GM21447 (cell line): ENCODE measurements around the gene COL11A1.
"Not testable (repeated sequence)": the region's sequence is repeated elsewhere in the genome, so short reads cannot be mapped to it uniquely, and the experiment has no call there.

ENCODE experiments used
- ATAC-seq: cut with Tn5 transposase; IDR thresholded peaks from one replicate; pipeline ENCODE4 v1.9.1; 2021; ENCODE audit not compliant: unreplicated experiment

The COL11A1 gene

DNA sequence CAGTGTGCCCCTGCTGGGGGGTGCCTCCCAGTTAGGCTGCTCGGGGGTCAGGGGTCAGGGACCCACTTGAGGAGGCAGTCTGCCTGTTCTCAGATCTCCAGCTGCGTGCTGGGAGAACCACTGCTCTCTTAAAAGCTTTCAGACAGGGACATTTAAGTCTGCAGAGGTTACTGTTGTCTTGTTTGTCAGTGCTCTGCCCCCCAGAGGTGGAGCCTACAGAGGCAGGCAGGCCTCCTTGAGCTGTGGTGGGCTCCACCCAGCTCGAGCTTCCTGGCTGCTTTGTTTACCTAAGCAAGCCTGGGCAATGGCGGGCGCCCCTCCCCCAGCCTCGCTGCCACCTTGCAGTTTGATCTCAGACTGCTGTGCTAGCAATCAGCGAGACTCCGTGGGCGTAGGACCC lies 175.0 kb downstream of the COL11A1 start:
- ATAC-seq, result not testable (repeated sequence)

DNA sequence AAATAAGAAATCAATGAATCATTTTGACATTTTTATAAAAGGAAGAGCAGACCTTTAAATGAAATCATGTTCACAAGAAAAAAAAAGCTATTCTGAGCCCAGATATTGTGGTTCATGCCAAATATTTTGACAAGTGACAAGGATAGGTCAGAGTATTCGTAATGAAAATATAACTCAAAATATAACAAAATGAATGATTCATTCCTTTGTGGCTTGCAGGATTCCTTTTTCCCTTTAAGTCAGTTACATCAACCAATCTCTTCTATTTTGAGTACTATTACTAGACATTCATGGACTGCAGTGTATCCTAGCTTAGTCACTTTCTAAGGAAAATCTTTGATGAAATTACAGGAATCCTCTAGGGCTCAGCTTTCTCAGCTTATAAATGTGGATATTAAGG lies 188.7 kb downstream of the COL11A1 start:
- no peak for ATAC-seq

DNA sequence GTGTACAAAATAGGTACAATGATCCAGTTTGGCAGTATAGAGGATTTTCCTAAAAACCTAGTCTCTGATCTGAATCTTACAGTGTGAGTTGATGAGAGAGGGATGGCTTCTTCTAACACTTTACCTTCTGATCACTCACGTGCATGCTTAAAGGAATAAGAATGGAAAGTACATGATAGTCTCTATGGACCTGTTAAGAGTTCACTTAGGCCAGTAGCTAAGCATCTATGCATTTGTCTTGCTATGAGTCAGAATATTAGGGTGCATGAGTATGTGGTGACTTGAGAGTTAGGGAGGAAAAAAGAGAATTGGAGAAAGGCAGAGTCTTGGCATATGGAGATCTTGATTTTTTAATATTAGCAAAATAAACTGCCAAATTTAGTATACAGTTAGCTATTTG lies 206.3 kb downstream of the COL11A1 start:
- no peak for ATAC-seq

DNA sequence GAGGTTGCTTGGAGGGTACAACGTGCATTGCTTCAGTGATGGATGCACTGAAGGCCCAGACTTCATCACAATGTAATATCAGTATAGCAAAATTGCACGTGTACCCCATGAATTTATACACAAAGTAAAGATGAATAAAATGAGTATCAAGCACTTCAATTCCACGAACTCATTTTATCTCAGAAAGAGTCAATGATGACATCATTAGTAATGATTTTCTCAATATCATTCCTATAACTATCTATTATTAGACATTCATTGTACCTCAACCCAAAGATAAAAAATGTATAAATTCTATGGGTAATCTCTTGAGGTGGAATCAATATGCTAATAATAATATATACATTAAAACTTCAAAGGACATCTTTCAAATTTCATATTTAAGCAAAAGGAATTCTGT lies 208.4 kb downstream of the COL11A1 start:
- ATAC-seq, result no peak

DNA sequence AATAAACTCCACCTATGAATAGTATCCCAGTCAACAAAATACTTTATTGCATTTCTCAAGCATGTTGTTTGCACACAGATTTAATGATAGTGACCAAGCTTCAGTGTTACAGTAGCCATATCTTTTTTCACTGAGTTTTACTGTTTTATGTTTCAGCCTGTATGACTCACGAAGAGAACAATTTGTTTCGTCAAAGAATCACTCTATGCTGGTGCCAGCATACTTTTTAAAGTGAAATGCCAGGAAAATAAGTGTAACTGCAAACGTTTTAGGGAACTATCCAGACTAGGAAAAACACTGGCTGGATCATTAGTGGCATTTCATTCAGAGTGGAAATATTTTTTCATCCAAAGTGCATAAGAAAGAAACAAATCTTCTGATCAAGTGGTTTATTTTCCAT lies 210.8 kb downstream of the COL11A1 start:
- ATAC-seq, result no peak

DNA sequence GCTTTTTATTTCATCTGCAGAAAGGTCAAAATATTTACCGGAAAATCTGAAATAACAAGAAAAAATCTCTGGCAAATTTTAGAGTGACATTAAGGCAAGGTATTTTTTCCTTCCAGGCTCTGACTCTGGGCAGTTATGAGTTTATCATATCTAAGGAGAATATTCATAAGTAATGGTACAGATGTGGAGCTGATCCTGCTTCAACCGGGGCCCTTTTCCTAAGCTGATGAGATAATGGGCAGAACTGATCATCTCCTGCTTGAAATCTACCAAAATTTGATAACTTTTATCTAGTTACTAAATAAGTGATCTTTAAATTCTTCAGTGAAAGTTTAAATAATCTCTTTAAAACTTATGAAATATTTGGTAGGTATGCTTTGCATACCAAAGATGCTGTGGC lies 211.6 kb downstream of the COL11A1 start:
- no peak for ATAC-seq

DNA sequence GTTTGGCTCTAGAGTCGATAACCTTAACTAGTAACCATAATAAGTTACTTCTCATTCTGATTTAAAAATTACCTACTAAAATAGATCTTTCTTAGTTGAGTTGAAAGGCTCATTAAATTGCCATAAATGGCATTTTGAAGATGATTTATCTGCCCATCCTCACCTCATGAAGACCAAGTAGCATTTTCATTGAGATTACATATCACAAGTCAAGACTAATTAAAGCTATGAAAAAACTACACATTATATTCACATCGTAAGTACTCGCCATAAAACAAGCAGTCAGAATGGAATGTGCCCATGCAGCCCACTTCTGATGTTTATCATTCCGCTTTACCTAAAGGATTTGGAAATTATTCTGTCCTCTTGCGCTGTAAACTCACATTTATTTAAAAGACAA lies 212.0 kb downstream of the COL11A1 start:
- ATAC-seq, result no peak

DNA sequence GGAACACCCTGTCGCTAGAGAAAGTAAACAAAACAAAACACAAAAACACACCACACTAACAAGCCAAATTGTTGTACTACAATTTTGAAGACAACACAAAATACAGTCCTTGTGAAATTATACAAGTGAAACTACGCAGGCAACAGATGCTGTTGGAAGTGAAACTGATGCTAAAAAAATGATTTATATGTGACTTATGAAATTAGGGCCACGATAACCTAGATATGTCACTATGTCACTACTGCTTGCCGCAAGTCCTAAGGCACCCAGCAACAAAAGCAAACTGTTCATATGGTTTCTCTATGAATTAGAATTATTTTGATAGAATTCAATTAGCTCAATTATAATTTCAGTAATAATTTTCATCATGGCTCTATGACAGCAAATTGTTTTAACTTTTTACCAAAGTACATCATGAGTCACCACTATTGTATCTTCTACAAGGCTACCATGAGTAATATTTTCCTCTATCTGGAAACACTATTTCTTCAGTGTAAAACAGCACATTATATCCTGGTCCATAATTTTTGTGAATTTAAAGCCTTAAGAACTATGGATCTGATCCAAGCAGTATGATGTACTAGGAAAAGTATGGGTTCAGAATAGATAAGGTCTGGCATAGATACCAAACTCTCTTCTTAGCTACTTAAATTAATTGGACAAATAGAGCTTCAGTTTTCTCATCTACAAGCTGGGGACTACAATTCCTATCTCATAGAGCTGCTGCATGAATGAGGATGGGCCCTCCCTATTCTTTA lies 216.3 kb downstream of the COL11A1 start:
- no peak for ATAC-seq

DNA sequence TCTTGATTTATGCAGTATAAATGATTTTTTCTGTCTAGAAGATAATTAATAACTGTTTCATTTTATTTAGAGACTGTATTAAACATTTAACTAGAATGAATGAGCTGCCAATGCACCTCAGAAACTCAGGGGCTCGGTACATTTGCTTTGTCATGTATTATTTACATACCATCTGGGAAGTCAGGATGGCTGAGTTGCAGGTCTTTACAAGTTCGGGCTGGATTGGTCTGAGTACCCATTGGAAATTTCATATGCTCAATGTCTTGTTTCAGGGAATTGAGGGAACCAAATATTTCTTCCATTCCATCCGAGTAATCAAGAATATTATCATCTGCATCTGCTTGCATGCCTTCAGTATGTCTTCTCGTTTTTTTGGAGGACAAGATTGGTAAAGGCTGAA lies 221.7 kb downstream of the COL11A1 start:
- no peak for ATAC-seq

DNA sequence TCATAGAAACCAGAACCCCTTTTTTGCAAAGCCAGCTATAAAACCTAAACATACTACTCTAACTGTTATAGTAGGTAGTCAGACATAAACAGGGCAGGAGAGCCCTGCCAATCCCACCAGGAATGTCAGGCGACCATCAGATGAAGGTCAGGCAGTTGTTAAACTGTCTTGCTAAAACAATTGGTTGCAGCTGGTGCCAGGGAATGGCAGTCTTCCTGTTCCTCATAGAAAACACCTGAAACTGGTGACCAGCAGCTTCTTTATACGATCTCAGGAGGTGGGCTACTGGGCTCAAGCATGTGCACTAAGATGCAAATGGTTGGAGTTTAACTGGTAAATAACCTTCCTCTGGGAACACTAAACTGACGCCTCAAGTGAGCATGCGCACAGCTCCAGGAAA lies 224.1 kb downstream of the COL11A1 start:
- ATAC-seq, result no peak

DNA sequence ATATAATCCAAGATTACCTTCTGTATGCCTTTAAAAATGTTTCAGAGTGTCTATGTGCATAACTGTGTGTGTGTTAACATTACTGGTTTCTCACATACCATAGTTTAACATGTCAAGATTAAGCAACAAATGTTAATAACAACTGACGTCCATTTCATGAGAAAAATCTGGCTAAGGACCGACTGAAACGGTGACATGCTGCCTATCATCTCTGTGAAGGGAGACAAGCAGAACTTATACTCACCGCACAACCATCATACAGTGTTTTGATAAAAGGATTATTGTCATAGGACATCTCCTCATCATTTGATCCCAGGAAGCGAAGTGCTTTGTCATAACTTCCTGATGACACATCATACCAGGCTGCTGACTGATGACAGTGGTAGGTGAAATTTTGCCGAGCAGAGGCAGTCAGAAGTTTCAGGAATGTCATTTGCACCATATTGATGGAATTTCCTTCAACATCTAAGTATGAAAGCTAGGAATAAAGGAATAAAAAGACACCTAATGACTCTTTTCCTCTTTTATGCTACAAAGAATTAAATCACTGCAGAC lies 228.8 kb downstream of the COL11A1 start:
- no peak for ATAC-seq

DNA sequence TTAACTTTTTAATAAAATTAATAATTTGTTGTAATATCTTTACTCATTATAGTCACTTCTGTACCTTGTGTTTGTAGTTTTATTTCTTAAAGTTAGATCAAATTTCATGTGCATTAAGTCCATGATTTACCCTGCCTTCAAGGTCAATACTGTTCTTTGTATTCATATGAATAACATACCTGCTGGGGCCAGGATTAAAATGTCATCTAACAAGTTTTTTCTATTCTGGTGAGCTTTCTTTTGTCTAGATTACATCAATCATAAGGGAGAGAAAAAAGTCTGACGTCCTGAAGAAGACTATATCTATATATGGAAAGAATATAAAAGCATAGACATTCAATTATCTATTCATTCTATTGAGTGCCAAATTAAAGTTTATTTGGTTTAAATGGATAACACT lies 232.6 kb downstream of the COL11A1 start:
- ATAC-seq, result no peak

DNA sequence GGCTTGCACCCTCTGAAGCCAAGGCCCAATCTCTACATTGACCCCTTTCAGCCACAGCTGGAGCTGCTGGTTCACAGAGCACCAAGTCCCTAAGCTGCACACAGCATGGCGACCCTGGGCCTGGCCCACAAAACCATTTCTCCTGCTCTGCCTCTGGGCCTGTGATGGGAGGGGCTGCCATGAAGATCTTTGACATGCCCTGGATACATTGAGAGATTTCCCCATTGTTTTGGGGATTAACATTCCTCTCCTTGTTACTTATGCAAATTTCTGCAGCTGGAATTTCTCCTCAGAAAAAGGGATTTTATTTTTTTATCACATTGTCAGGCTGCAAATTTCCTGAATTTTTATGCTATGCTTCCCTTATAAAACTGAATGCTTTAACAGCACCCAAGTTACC lies 235.8 kb downstream of the COL11A1 start:
- no peak for ATAC-seq

DNA sequence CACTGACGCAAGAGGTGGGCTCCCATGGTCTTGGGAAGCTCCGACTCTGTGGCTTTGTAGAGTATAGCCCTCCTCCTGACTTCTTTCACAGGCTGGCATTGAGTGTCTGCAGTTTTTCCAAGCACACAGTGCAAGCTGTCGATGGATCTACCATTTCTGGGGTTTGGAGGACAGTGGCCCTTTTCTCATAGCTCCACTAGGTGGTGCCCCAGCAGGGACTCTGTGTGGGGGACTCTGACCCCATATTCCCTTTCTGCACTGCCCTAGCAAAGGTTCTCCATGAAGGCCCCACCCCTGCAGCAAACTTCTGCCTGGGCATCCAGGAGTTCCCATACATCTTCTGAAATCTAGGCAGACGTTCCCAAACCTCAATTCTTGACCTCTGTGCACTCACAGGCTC lies 236.2 kb downstream of the COL11A1 start:
- no peak for ATAC-seq

DNA sequence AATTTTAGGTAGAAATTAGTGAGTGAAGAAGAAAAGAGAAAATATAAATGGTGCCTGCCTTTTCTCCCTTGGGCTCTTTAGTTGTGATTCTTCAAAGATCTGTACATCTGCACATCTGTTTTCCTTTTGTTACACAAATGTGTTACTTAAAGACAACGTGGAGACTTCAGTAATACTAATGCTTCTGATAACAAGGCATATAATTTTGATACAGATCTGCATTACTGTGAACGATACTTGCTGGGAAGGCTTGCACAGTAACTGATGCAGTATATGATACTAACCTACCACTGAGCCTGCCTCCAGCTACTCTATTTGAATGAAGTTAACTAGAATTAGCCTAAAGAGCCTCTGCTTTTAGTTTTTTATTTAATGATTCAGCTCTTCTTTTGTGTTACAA lies 244.6 kb downstream of the COL11A1 start:
- ATAC-seq, result no peak

DNA sequence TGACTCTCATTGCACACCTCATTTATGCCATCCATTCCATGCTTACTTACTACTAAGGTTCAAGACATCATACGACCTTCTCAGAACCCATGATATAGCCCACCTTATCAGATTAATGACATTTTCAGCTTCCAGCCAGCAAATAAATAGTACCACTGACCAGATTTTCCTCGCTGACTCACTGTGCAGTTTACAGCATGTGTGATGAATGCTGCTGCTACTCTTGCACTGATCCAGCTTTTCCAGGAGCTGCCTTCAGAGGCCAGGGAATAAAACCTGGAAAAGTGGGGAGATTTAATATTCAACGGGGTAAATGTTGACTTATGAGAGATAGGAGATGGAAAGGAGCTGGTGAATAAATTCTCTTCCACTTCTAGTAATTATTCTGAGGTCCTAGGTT lies 247.1 kb downstream of the COL11A1 start:
- no peak for ATAC-seq

DNA sequence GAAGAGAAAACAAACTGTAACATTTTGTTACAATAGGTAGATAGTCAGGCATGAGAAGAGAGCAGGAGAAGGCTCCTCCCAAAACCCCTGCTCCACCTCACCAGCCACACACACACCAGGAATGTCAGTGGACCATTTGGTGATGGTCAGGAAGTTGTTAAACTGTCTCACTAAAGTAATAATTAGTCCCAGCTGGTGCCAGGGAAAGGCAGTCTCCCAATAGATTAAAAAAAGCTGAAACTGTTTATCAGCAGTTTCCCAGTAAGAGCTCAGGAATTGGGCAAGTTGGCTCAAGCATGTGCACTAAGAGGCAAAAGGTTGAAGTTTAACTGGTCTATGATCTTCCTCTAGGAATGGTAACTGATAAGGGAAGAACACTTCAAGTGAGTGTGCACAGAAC lies 249.6 kb downstream of the COL11A1 start:
- no peak for ATAC-seq

DNA sequence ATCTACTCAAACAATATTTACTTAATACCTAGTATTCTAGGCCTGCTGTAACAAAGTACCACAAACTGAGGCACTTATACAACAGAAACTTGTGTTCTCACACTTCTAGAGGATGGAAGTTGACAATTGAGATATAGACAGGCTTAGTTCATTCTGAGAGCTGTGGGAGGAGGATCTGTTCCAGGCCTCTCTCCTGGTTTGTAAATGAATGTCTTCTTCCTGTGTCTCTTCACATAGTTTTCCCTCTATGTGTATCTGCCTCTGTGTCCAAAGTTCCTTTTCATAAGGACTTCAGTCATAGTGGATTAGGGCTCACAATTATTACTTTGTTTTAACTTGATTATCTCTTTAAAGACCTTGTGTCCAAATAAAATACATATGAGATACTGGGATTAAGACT lies 251.1 kb downstream of the COL11A1 start:
- ATAC-seq, result no peak

DNA sequence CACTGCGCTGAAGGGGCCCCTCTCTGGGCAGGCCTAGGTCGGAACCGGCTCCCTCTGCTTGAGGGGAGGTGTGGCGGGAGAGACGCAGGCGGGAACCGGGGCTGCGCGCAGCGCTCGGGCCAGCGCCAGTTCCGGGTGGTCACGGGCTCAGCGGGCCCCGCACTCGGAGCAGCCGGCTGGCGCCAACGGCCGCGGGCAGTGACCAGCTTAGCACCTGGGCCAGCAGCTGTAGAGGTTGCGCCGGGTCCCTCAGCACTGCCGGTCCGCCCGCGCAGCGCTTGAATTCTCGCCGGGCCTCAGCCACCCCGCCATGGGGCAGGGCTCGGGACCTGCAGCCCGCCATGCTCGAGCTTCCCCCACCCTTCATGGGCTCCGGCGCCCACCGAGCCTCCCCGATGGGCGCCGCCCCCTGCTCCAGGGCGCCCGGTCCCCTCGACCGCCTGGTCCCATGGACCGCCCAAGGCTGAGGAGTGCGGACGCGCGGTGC lies 254.6 kb downstream of the COL11A1 start:
- no peak for ATAC-seq

DNA sequence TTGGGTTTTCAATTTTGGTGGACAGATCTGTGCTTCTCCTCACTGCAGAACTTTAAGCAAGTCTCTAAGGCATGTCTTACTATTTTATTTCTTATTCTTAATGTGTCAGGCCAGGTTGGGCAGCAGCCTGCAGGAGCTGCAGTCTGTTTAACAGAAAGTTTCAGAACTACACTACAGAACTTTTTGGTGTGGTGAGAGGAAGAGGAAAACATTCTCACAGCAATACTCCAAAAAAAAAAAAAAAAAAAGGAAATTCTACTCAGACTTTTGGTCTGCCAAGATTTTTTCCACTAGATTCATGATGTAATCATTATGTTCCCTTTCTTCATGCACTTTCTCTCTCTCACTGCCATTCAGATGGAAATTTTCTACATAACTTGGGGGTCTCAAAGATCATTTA lies 255.2 kb downstream of the COL11A1 start:
- ATAC-seq, result no peak

DNA sequence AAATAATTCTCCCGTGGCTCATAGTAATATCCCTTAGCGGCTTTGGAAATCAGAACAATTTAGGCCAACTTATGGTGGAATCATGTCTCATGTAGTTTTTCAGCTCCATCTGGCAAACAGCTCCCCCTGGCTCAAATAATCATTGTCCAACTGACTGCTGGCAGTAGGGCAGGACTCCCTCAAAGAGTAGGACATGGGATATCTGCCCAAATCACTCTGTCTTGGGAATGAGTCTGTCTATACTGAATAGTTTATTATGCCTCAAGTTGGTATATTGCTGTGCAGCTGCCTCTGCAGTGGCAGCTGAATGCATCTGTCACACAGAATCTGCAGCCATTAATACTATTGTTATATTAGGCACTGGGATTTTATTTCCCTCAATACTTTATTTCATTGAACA lies 255.7 kb downstream of the COL11A1 start:
- ATAC-seq, result no peak

DNA sequence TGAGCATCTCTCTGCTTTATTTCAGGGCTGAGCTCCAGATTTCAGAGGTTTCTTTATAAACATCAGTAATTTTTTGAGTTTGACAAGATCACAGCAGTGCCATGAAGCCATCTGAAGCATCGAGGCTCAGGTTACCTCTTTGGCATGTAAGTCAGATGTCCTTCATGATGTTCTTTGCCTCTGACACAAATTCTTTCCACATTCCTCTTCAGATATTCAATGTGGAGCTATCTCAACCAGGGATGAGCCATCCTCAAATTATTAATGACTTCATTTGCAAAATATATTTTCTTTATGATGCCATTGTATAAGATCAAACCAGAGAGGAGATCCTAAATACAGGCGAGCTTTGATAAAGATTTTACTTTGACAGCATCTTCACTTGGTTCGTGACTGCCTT lies 256.7 kb downstream of the COL11A1 start:
- ATAC-seq, result no peak

DNA sequence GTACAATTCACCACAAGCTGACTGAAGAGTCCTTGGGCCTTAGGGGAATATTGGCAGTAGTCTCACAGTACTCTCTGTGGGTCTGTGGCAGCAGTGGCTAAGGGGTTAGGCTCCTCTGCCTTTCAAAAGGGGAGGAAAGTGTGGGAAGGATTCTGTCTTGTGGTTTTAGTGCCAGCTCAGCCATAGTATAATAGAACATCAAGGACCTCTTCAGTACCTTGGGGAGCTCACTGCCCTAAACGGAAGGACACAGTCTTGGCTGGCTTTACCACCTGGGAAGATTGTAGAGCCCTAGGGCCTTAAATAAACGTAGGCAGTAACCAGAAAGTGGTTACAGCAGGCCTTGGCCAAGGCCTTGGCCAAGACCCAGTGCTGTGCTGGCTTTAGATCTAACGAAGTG lies 265.7 kb downstream of the COL11A1 start:
- no peak for ATAC-seq
